Esophagus squamous epithelium (tissue), 4 donors: Measurements from ENCODE around the gene RNF225.

Source experiments
- POLR2A ChIP-seq, 4 donors: fragments of 450-650 bp; IDR thresholded peaks; one replicate each; pipeline ENCODE4 v1.6.1; 2017; ENCODE audit warnings: antibody characterized with exemption in 4 of 4, mild to moderate bottlenecking in 4 of 4, moderate library complexity in 3 of 4
- TF ChIP-seq, protein P1 (sequence below), 6 experiments: fragments of 450-650 bp in 4 of 6; fragments of 200-600 bp in 2 of 6; sonication (generic) in 2 of 6; IDR thresholded peaks; one replicate each; pipeline ENCODE4 v1.5.1; 2016 to 2019; ENCODE audit warnings: antibody characterized with exemption in 6 of 6, mild to moderate bottlenecking in 4 of 6, moderate library complexity in 4 of 6

DNA sequence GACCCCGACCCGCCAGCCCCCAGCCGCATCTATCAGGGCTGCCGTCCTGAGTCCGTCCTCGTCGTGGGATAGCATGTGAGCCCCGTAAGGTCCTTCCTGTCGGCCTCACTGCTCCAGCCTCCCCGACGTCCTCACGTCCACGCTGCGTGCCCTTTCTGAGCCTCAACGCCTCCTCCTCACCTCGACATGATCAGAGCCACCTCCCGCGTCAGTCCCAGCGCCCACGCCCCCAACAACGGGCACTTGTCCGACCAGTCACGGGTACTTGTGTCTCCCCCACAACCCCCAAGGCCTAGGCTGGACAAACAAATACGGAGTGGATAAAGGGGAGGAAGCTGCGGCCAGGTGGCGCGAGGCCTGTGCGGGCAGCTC is 33.6 kb upstream of the RNF225 start:
- TF ChIP-seq, protein P1, sequence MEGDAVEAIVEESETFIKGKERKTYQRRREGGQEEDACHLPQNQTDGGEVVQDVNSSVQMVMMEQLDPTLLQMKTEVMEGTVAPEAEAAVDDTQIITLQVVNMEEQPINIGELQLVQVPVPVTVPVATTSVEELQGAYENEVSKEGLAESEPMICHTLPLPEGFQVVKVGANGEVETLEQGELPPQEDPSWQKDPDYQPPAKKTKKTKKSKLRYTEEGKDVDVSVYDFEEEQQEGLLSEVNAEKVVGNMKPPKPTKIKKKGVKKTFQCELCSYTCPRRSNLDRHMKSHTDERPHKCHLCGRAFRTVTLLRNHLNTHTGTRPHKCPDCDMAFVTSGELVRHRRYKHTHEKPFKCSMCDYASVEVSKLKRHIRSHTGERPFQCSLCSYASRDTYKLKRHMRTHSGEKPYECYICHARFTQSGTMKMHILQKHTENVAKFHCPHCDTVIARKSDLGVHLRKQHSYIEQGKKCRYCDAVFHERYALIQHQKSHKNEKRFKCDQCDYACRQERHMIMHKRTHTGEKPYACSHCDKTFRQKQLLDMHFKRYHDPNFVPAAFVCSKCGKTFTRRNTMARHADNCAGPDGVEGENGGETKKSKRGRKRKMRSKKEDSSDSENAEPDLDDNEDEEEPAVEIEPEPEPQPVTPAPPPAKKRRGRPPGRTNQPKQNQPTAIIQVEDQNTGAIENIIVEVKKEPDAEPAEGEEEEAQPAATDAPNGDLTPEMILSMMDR (IDR thresholded peaks at IDR 0.05), result no peak
- no peak for TF ChIP-seq POLR2A (IDR thresholded peaks at IDR 0.05)
